Activated CD4-positive, alpha-beta T cell treated with anti-CD3 and anti-CD28 coated beads for 1 hour (primary cell): ENCODE measurements around the gene RFFL.
"Not testable (repeated sequence)": the region's sequence is repeated elsewhere in the genome, so short reads cannot be mapped to it uniquely, and the experiment has no call there.

Experiments
- DNase-seq: peaks from one replicate; pipeline ENCODE4 v3.0.0-alpha.2; 2020

The RFFL gene

DNA sequence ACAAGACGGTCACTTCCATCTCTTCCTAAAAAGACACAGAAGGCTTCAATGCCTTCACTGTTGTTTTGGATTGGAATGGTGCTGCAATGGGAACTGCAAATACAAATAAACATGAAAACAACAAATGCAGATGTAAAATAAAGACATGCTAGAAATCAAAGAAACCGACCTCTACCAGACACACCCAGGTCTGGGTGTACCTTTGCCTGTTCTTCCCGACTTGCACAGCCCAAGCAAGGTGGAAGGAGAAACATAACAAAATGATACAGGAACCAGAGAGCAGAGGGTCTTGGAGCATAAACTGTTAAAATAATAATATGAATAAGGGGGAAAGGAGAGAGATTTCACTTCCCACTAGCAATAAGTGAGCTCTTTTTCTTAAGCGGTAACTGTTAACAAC lies 17.3 kb downstream of the RFFL start:
- DNase-seq: no peak

GRCh38 chr17:35045458-35045979 lies 18.0 kb downstream of the RFFL start:
- DNase-seq: not testable (repeated sequence)

DNA sequence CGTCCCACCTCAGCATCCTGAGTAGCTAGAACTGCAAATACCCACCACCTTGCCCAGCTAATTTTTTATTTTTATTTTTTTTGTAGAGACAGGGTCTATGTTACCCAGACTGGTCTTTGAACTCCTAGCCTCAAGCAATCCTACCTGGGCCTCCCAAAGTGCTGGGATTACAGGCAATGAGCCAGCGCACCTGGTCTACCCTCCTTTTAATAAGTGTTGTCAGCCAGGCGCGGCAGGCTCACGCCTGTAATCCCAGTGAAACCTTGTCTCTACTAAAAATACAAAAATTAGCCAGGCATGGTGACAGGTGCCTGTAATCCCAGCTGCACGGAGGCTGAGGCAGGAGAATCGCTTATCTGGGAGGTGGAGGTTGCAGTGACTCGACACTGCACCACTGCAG lies 19.3 kb downstream of the RFFL start:
- no peak for DNase-seq

GRCh38 chr17:35041390-35041789 lies 22.1 kb downstream of the RFFL start:
- DNase-seq: no peak

GRCh38 chr17:35038453-35038852 lies 25.1 kb downstream of the RFFL start:
- no peak for DNase-seq

GRCh38 chr17:35030780-35031179 lies 32.7 kb downstream of the RFFL start:
- no peak for DNase-seq

DNA sequence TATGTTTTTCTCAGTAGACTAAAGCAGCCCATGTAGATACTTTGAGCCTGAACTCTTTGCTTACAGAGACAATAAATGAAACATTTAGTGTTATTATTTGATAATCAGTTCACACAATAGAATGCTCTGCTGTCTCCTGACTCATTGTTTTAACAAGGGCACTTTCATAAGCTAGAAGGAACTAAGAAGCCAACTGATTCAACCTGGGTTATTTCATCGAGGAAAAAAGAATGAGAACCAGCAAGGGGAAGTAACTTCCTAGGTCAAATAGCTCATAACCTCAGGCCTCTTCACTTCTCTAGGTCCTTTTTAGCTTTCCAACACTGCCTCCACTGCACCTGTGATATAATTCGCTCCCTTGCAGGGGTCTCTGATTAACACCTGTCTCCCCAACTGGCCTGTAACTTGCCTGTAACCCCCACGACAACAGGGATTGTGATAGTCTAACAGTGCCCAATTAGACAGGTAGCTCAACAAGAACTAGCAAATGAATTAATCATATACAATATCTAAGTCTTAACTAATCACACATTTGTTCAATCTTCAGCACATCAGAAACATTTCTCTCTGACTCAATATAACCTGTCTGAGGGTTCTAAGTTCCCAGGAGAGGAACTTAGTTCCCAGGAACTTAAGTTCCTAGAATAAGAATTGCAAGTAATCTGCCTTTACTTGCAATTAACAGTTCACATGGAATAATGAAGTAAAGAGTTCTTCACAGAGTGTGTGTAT lies 34.8 kb downstream of the RFFL start:
- no peak for DNase-seq

GRCh38 chr17:35028097-35028496 lies 35.4 kb downstream of the RFFL start:
- DNase-seq: not testable (repeated sequence)

DNA sequence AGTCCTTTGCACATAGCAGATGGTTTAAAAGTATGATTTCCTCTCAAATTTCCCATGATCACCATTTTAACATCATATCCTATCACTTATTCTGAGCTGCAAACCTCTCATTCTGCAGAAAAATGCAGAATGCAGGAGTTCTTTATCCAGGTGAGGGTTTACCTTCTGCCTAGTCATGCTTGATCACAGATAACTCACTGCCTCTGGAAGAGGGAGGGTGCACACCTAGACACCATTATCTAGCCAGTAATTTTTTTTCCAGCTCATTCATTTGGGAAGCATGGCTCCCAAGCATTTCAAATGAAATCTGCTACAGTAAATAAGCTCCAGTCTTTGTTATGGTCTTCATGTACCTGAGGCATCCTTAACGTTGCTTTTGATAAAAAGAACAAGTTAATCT lies 38.0 kb downstream of the RFFL start:
- DNase-seq: no peak

DNA sequence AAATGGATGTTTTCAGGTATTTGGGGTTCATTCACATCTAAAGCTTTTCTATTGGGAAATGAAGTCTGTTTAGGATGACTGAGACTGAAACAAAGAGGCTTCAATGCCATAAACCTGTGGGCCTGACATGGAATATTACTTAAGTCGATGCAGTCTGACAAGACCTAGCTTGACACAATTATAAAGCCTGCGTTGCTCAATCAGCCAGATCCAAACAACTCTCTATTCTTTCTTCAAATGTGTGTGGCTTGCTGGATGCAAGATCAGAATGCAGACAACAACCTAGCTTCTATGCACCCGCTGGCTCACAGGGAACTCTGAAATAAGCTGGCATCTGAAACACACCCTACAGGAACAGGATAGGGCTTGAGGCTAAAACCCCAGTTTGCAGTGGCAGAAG lies 40.0 kb downstream of the RFFL start:
- no peak for DNase-seq

DNA sequence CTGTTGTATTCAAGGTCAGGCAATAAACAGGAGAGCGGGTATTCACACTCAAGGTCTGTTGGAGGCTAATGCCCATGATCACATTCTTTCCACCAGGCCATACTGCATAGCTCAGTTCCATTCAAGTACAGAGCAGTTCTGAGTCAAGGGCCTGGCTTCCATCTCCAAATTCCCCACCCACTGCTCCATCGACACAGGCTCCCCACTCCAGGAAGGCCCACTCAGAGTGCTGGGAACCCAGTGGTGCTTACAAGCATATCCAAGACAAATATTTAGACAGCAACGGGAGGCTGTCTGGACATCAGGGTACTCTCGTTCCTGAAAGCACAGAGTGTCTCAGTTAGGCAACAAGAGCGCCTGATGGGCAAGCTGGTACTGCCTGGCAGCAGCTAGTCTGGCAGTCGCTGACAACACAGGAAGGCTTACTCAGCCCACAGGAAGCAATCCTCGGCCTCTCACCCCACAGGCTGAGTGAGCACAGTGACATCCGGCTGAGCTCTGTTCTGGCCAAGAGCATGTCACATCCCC lies 40.9 kb downstream of the RFFL start:
- peak; percentile 58 for DNase-seq

- no peak for DNase-seq
Measured at GRCh38 chr17:35021520-35022380, 41.8 kb downstream of the RFFL start.

DNA sequence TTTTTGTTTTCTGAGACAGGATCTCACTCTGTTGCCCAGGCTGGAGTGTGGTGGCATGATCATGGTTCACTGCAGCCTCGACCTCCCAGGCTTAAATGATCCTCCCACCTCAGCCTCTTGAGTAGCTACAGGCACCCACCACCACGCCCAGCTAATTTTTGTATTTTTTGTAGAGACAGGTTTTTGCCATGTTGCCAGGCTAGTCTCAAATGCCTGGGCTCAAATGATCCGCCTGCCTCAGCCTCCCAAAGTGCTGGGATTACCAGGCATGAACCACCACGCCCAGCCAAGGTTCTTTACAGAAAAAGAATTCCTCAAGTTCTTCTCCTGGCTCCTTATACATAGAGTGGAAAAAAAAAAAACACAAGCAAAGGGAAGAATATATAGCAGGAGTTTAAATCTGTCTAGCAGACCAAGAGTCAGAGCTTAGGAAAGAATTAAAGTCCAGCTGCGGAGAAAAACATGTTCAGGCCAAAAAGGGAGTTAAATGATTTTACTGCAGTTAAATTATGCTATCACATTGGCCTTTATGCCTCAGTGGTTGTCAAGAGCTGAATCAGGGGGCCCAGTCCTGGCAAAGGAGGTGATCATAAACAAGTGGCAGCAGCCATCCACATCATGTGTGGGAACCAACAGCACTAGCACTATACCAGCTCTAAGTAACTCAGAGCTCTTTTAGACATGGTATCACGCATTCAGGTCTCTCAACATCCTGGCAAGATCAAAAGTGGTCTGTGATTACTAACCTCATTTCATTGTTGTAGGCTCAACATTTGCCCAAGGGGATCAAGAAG lies 43.9 kb downstream of the RFFL start:
- no peak for DNase-seq

DNA sequence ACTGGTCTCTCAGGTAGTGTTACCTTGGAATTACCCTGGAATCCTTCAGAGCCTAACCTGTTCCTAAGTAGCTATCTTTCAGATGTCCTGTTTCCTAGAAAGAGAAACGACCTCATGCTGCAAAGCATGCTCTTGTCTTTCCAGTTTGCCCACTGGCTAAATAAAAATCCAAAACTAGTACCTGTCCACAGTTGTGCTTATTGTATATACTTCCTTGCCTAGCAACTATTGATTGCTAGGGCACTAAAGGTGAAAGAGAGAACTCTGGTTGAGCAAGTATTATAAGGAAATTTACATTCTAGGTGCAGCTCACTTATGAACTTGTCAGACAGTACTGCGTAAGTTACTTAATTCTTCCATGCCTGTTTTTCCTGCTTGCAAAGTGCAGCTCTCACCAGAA lies 44.7 kb downstream of the RFFL start:
- no peak for DNase-seq

- no peak for DNase-seq
Measured at GRCh38 chr17:35017021-35017420, 46.5 kb downstream of the RFFL start.

- no peak for DNase-seq
Measured at GRCh38 chr17:35016369-35016768, 47.1 kb downstream of the RFFL start.

DNA sequence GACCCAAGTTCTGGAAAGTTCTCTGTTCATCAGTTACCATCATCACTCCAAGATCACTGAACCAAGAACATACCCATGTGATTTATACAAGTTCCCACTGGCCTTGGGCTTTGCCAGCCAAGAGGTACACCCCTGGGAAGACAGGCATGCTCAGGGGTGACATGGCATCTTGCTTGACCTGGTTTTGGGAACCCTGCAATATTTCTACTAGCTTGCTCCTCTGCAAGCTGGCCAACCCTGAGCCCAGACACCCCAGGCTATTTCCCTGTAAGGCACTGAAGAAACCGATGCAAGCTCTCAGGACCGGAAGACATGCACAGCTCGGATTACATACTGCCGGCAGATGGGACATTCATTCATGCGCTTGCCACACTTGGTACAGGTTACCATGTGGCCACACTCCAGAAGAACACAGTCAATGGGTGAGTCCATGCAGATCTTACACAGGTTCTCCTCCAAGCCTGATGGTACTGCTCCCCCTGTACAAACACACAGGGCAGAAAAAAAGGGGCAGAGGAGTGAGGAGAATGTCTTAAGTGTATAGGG lies 51.8 kb downstream of the RFFL start:
- no peak for DNase-seq

GRCh38 chr17:35010093-35010492 lies 53.4 kb downstream of the RFFL start:
- DNase-seq: no peak

GRCh38 chr17:35006961-35007360 lies 56.5 kb downstream of the RFFL start:
- no peak for DNase-seq

DNA sequence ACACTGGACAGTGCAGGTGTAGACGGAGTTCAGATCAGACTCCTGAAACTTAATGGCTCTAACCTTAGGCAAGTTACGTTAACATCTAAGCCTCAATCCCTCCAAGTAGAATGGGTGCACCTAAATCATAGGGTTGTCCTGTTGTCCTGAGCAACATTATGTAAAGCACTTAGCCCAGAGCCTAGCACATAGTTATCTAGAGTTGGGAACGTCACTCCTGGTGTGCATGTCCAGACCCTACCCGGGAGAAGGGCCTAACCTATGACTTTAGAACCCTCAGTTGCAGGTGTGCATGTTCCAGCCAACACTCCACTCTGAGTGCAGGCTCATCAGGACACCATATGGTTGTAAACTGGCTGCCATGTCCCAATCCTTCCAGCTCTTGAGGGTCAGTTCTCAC lies 57.2 kb downstream of the RFFL start:
- DNase-seq: no peak

DNA sequence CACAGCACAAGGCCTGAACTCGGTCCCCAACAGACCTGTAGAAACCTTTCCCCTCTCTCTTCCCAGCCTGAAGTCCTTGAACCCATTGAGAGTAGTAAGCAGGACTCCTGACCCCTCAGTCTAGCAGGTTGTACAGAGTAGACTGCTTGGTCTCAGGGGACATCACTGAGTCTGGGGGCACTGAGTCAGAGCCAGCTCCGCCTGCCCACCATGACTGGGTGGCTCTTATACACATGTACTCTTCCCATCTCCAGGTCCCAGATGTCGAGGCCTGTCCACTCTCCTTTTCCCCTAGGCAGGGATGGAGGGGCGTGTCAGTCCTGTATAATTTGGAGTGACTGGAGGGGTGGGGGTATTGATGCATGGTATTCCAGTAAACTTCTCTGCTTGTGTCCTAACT lies 59.7 kb downstream of the RFFL start:
- no peak for DNase-seq

GRCh38 chr17:35002876-35003551 lies 60.5 kb downstream of the RFFL start:
- DNase-seq: no peak
